CD4-positive, alpha-beta T cell (primary cell): ENCODE measurements around the gene CTSG. TPM values are rescaled to one million over a fixed set of nuclear protein-coding genes. Genes with fewer than 3 reads are reported as not detected.

Experiments
- ATAC-seq: fragments of 200-7000 bp; cut with Tn5 transposase; one replicate; pipeline ENCODE4 v1.10.0; 2022; ENCODE audit warnings: mild to moderate bottlenecking; ENCODE audit not compliant: poor library complexity
- CTCF ChIA-PET: fragments of 350-600 bp; sonication (Branson Sonifier 250); formaldehyde crosslinking; loops from one replicate; lab custom pipeline; 2021; ENCODE audit warnings: antibody characterized with exemption, inconsistent platforms; lab: Charles Lee
- POLR2A ChIA-PET: fragments of 350-600 bp; sonication (Branson Sonifier 250); formaldehyde crosslinking; loops from one replicate; lab custom pipeline; 2021; ENCODE audit warnings: antibody characterized with exemption, inconsistent platforms; lab: Charles Lee
- DNase-seq, 14 experiments: peaks; one replicate each; pipeline ENCODE4 v3.0.0-alpha.2; 2013 to 2020; ENCODE audit warnings: mixed read lengths in 2 of 14
- H3K27ac ChIP-seq, 2 donors: one replicate each; pipeline versions ENCODE4 v1.5.1 to v1.7.0; 2013; ENCODE audit warnings: low read length in 2 of 2, low read depth in 1 of 2, mild to moderate bottlenecking in 1 of 2
- H3K27me3 ChIP-seq, 2 experiments: 1 replicate in 1 of 2; 2 replicates in 1 of 2; pipeline versions ENCODE4 v1.6.1 to v1.7.0; 2013; ENCODE audit warnings: low read length in 2 of 2, control low read depth in 1 of 2, mild to moderate bottlenecking in 1 of 2, moderate library complexity in 1 of 2; ENCODE audit not compliant: insufficient read depth in 2 of 2, control insufficient read depth in 1 of 2
- H3K36me3 ChIP-seq: one replicate; pipeline ENCODE4 v1.6.1; 2013; ENCODE audit warnings: low read length, control low read depth; ENCODE audit not compliant: insufficient read depth
- H3K4me1 ChIP-seq: one replicate; pipeline ENCODE4 v1.6.1; 2013; ENCODE audit warnings: low read length, control low read depth; ENCODE audit not compliant: insufficient read depth
- H3K4me3 ChIP-seq: one replicate; pipeline ENCODE4 v1.5.1; 2013; ENCODE audit warnings: mild to moderate bottlenecking, low read length, moderate library complexity
- H3K9me3 ChIP-seq, 2 experiments: 1 replicate in 1 of 2; 2 replicates in 1 of 2; pipeline versions ENCODE4 v1.6.1 to v1.7.0; 2013; ENCODE audit warnings: low read length in 2 of 2, mild to moderate bottlenecking in 2 of 2, control low read depth in 1 of 2, moderate library complexity in 1 of 2; ENCODE audit not compliant: control insufficient read depth in 1 of 2, insufficient read depth in 1 of 2
- H3K27ac Mint-ChIP-seq: one replicate; pipeline ENCODE4 v1.8.0; 2020; ENCODE audit warnings: mixed read lengths
- H3K27me3 Mint-ChIP-seq: one replicate; pipeline ENCODE4 v1.8.0; 2021; ENCODE audit warnings: mixed read lengths
- H3K36me3 Mint-ChIP-seq: one replicate; pipeline ENCODE4 v1.8.0; 2021; ENCODE audit warnings: low read depth, mixed read lengths
- H3K4me1 Mint-ChIP-seq: one replicate; pipeline ENCODE4 v1.8.0; 2021; ENCODE audit warnings: low read depth, mixed read lengths
- H3K4me3 Mint-ChIP-seq: one replicate; pipeline ENCODE4 v1.8.0; 2020; ENCODE audit warnings: mild to moderate bottlenecking, mixed read lengths
- H3K9me3 Mint-ChIP-seq: one replicate; pipeline ENCODE4 v1.8.0; 2020; ENCODE audit warnings: mixed read lengths
- intact Hi-C, 2 experiments: fragments of 100-400 bp; cut with DNase I in 1 of 2; cut with micrococcal nuclease in 1 of 2; formaldehyde crosslinking; loops; one replicate each; pipeline versions ENCODE4 v1.15.1 to v1.9.0; 2023 to 2025; cut with DNase I, micrococcal nuclease
- total RNA-seq, 174 experiments: library from RNA in 2 of 174; stranded (reverse) in 2 of 174; gene quantifications; one replicate each; pipeline ENCODE4 v1.2.3 and lab custom pipeline; 2021 to 2026
- TF ChIP-seq, protein P1 (sequence below): fragments of 200-600 bp; IDR thresholded peaks from one replicate; pipeline ENCODE4 v1.8.0; 2022; ENCODE audit warnings: antibody characterized with exemption, mild to moderate bottlenecking

The CTSG gene
- total RNA-seq, 2 experiments from 2014 or later = not detected

GRCh38 chr14:24607081-24607480 is 31.0 kb upstream of the CTSG start:
- ChIA-PET POLR2A (no interaction called here), CTCF (interaction anchor here (2.2 kb wide), 1 partner anchor 103 kb away, joined by 10 read pairs; no protein-coding TSS in a partner anchor)
- TF ChIP-seq, protein P1, sequence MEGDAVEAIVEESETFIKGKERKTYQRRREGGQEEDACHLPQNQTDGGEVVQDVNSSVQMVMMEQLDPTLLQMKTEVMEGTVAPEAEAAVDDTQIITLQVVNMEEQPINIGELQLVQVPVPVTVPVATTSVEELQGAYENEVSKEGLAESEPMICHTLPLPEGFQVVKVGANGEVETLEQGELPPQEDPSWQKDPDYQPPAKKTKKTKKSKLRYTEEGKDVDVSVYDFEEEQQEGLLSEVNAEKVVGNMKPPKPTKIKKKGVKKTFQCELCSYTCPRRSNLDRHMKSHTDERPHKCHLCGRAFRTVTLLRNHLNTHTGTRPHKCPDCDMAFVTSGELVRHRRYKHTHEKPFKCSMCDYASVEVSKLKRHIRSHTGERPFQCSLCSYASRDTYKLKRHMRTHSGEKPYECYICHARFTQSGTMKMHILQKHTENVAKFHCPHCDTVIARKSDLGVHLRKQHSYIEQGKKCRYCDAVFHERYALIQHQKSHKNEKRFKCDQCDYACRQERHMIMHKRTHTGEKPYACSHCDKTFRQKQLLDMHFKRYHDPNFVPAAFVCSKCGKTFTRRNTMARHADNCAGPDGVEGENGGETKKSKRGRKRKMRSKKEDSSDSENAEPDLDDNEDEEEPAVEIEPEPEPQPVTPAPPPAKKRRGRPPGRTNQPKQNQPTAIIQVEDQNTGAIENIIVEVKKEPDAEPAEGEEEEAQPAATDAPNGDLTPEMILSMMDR = no peak
- H3K9me3 ChIP-seq = no peaks in the 10 kb centered on the region
- H3K4me3 ChIP-seq = peak overlapping the region; percentile 14
- ATAC-seq (no peak), DNase-seq (peak in 1 of 14 experiments; percentile 36)
- H3K36me3 Mint-ChIP-seq = no peaks in the 10 kb centered on the region
- no peaks in the 10 kb centered on the region for H3K36me3 ChIP-seq
- peaks cover 4% of the 10 kb centered on the region for H3K4me1 Mint-ChIP-seq
- H3K27ac ChIP-seq = no peak overlapping the region
- H3K4me1 ChIP-seq = peaks cover 19% of the 10 kb centered on the region
- peaks cover 12% of the 10 kb centered on the region for H3K27me3 Mint-ChIP-seq
- H3K27ac Mint-ChIP-seq = no peak overlapping the region
- no peak overlapping the region for H3K4me3 Mint-ChIP-seq
- H3K27me3 ChIP-seq = no peaks in the 10 kb centered on the region
- intact Hi-C loops = no loop called here
- H3K9me3 Mint-ChIP-seq = no peaks in the 10 kb centered on the region

DNA sequence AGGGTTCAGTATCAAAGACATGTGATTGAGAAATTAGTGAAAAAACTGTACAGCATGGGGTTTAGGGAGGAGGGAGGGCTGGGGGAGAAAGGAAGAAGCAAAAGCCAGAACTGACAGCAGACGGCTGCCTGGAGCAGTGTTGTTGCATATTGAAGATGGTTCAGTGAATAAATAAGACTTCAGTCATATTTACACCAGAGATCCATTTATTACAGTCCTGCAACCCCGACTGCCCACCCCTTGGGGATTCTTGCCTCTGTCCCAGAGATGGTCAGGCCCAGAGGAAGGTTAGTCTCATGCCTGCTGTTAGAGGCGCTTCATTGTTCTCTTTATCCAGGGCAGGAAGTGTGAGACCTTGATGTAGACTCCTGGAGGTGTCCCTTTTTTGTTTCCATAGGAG is 30.2 kb upstream of the CTSG start:
- DNase-seq (no peak), ATAC-seq (no peak)
- Mint-ChIP-seq H3K4me3 (no peak overlapping the region), H3K4me1 (peaks cover 4% of the 10 kb centered on the region), H3K27me3 (peaks cover 16% of the 10 kb centered on the region), H3K27ac (no peak overlapping the region), H3K36me3 (no peaks in the 10 kb centered on the region), H3K9me3 (no peaks in the 10 kb centered on the region)
- Histone ChIP-seq H3K36me3 (no peaks in the 10 kb centered on the region), H3K4me1 (peaks cover 19% of the 10 kb centered on the region), H3K9me3 (no peaks in the 10 kb centered on the region), H3K4me3 (no peak overlapping the region), H3K27ac (no peak overlapping the region), H3K27me3 (no peaks in the 10 kb centered on the region)
- TF ChIP-seq, protein P1 = no peak
- CTCF ChIA-PET = interaction anchor here (1.2 to 2.2 kb wide), 3 partner anchors 9 to 104 kb away, joined by 6 to 10 read pairs (median 9); no protein-coding TSS in a partner anchor
- POLR2A ChIA-PET = no interaction called here
- intact Hi-C loops = no loop called here

GRCh38 chr14:24605435-24606190 is 29.6 kb upstream of the CTSG start:
- no peak overlapping the region for H3K4me3 Mint-ChIP-seq
- POLR2A ChIA-PET = interaction anchor here (1.1 kb wide), 2 partner anchors 68 to 69 kb away, joined by 3 read pairs; no protein-coding TSS in a partner anchor
- CTCF ChIA-PET = interaction anchor here (0.6 to 2.2 kb wide), 6 partner anchors 10 to 613 kb away, joined by 3 to 10 read pairs (median 4); no protein-coding TSS in a partner anchor
- Histone ChIP-seq H3K27ac (no peak overlapping the region), H3K9me3 (peaks cover 0 to 1% of the 10 kb centered on the region in 2 experiments), H3K36me3 (no peaks in the 10 kb centered on the region), H3K27me3 (peaks cover 0 to 5% of the 10 kb centered on the region in 2 experiments), H3K4me1 (peaks cover 19% of the 10 kb centered on the region), H3K4me3 (no peak overlapping the region)
- intact Hi-C loops = loop anchor here (1.0 kb wide), 1 partner anchor 74 kb away; no protein-coding TSS in a partner anchor
- no peak overlapping the region for H3K27ac Mint-ChIP-seq
- ATAC-seq (peak; percentile 71), DNase-seq (peak; percentile 21 to 72 (median 54))
- no peaks in the 10 kb centered on the region for H3K9me3 Mint-ChIP-seq
- H3K4me1 Mint-ChIP-seq = peaks cover 4% of the 10 kb centered on the region
- H3K27me3 Mint-ChIP-seq = peaks cover 19% of the 10 kb centered on the region
- no peaks in the 10 kb centered on the region for H3K36me3 Mint-ChIP-seq
- TF ChIP-seq, protein P1 = peak; percentile 86
